Activated CD8-positive, alpha-beta T cell treated with anti-CD3 and anti-CD28 coated beads for 36 hours (primary cell): ENCODE data around the gene KCNS3. TPM values are rescaled to one million over a fixed set of nuclear protein-coding genes. Genes with fewer than 3 reads are reported as not detected.

Experiments used
- ATAC-seq: fragments of 200-7000 bp; cut with Tn5 transposase; one replicate; pipeline ENCODE4 v1.10.0; 2021; ENCODE audit warnings: mild to moderate bottlenecking, moderate library complexity
- CTCF ChIA-PET: fragments of 350-600 bp; sonication (Branson Sonifier 250); formaldehyde crosslinking; loops from one replicate; lab custom pipeline; 2021; ENCODE audit warnings: antibody characterized with exemption; lab: Charles Lee
- POLR2A ChIA-PET: fragments of 350-600 bp; sonication (Branson Sonifier 250); formaldehyde crosslinking; loops from one replicate; lab custom pipeline; 2021; ENCODE audit warnings: antibody characterized with exemption; lab: Charles Lee
- DNase-seq: peaks from one replicate; pipeline ENCODE4 v3.0.0-alpha.2; 2020
- H3K27ac Mint-ChIP-seq: one replicate; pipeline ENCODE4 v1.8.0; 2021; ENCODE audit warnings: mild to moderate bottlenecking, mixed read lengths
- H3K27me3 Mint-ChIP-seq: one replicate; pipeline ENCODE4 v1.8.0; 2021; ENCODE audit warnings: mixed read lengths
- H3K36me3 Mint-ChIP-seq: one replicate; pipeline ENCODE4 v1.8.0; 2021; ENCODE audit warnings: low read depth, mixed read lengths
- H3K4me1 Mint-ChIP-seq: one replicate; pipeline ENCODE4 v1.8.0; 2021; ENCODE audit warnings: low read depth, mixed read lengths
- H3K4me3 Mint-ChIP-seq: one replicate; pipeline ENCODE4 v1.8.0; 2021; ENCODE audit warnings: mild to moderate bottlenecking, moderate library complexity, mixed read lengths
- H3K9me3 Mint-ChIP-seq: one replicate; pipeline ENCODE4 v1.8.0; 2021; ENCODE audit warnings: mixed read lengths
- intact Hi-C: fragments of 100-400 bp; cut with micrococcal nuclease; formaldehyde crosslinking; loops from one replicate; pipeline ENCODE4 v1.10.0; 2022
- total RNA-seq, 2 experiments: library from RNA; stranded (reverse); gene quantifications; one replicate each; pipeline ENCODE4 v1.2.3, GENCODE V29; 2021
- TF ChIP-seq, protein P1 (sequence below): fragments of 200-600 bp; IDR thresholded peaks from one replicate; pipeline ENCODE4 v1.8.0; 2022; ENCODE audit warnings: antibody characterized with exemption, mild to moderate bottlenecking

Gene KCNS3
- total RNA-seq, 2 experiments from 2014 or later: not detected

DNA sequence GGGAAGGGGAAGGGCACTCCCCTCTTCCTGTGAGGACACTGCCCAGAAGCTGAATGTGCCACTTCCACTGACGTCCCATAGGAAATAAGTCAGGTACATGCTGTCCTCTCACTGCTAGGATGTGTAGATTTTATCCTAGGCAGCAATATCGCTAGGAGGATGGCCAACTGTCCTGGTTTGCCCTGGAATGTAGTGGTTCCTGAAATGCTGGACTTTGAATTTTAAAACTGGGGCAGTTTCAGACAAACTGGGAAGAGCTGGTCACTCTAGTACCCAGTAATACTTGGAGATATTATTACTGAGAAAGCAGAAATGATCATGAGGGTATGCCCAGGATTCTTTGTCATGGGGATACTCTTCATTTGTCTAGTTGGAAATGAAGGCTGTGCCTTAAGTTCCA, 5.4 kb upstream of the KCNS3 start:
- ChIA-PET CTCF (no interaction called here), POLR2A (no interaction called here)
- H3K4me1 Mint-ChIP-seq: peaks cover 3% of the 10 kb centered on the region
- ATAC-seq (no peak), DNase-seq (no peak)
- TF ChIP-seq, protein P1, sequence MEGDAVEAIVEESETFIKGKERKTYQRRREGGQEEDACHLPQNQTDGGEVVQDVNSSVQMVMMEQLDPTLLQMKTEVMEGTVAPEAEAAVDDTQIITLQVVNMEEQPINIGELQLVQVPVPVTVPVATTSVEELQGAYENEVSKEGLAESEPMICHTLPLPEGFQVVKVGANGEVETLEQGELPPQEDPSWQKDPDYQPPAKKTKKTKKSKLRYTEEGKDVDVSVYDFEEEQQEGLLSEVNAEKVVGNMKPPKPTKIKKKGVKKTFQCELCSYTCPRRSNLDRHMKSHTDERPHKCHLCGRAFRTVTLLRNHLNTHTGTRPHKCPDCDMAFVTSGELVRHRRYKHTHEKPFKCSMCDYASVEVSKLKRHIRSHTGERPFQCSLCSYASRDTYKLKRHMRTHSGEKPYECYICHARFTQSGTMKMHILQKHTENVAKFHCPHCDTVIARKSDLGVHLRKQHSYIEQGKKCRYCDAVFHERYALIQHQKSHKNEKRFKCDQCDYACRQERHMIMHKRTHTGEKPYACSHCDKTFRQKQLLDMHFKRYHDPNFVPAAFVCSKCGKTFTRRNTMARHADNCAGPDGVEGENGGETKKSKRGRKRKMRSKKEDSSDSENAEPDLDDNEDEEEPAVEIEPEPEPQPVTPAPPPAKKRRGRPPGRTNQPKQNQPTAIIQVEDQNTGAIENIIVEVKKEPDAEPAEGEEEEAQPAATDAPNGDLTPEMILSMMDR: no peak
- H3K36me3 Mint-ChIP-seq: no peaks in the 10 kb centered on the region
- intact Hi-C loops: no loop called here
- no peak overlapping the region for H3K27ac Mint-ChIP-seq
- H3K9me3 Mint-ChIP-seq: no peaks in the 10 kb centered on the region
- H3K4me3 Mint-ChIP-seq: no peak overlapping the region
- H3K27me3 Mint-ChIP-seq: peaks cover 38% of the 10 kb centered on the region

DNA sequence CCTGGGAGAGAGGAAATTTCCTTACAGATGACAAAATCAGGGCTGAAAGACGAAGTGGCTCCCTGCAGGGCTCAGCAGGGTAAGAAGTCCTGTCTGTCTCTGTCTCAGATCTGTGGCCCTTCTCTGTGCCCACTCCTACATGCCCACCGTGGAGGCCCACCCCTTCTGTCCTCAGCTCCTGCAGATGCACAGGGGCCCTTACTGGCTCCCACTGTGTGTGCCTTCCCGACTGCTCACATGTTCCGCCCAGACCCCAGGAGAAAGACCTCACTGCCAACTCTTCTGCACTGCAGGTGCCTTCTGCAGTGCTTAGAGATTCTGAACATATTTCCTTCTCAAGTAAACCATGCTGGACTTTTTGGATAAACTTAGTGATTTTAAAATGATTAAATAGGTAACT, 1.9 kb upstream of the KCNS3 start:
- peaks cover 13% of the 10 kb centered on the region for H3K4me1 Mint-ChIP-seq
- TF ChIP-seq, protein P1: no peak
- ChIA-PET POLR2A (interaction anchor here (1.0 kb wide), 1 partner anchor 15 kb away, joined by 3 read pairs; no protein-coding TSS in a partner anchor), CTCF (interaction anchor here (0.5 kb wide), 1 partner anchor 1958 kb away, joined by 4 read pairs; no protein-coding TSS in a partner anchor)
- no peaks in the 10 kb centered on the region for H3K36me3 Mint-ChIP-seq
- intact Hi-C loops: no loop called here
- DNase-seq (no peak), ATAC-seq (no peak)
- H3K4me3 Mint-ChIP-seq: no peak overlapping the region
- peaks cover 59% of the 10 kb centered on the region for H3K27me3 Mint-ChIP-seq
- no peak overlapping the region for H3K27ac Mint-ChIP-seq
- H3K9me3 Mint-ChIP-seq: no peaks in the 10 kb centered on the region

DNA sequence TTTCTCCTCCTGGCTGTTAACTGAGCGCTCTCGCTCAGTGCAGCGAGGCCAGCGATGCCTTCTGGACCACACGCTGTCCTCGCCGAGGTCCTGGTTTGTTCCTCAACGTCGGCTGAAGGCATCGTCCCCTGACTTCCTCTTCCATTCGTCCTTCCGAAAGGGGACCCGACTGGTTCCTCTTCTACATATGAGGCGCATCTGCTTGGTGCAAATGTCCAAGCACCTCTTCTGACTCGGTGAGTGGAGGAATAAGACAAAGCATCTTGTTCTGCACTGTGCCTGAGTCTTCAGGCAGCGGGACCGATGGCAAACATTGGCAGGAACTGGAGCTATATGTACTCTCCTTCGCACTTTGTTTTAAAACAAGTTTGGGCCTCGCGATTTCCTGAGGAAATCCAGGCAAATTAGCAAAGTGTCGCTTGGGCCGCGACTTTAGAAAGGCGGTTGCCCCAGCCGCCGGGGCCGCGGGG, 621 bp upstream of the KCNS3 start:
- Mint-ChIP-seq H3K4me1 (peaks cover 13% of the 10 kb centered on the region), H3K27ac (no peak overlapping the region), H3K4me3 (peak overlapping the region; percentile 50), H3K9me3 (no peaks in the 10 kb centered on the region), H3K36me3 (no peaks in the 10 kb centered on the region), H3K27me3 (peaks cover 66% of the 10 kb centered on the region)
- CTCF ChIA-PET: no interaction called here
- DNase-seq (peak; percentile 2), ATAC-seq (no peak)
- POLR2A ChIA-PET: no interaction called here
- TF ChIP-seq, protein P1: no peak
- intact Hi-C loops: no loop called here

DNA sequence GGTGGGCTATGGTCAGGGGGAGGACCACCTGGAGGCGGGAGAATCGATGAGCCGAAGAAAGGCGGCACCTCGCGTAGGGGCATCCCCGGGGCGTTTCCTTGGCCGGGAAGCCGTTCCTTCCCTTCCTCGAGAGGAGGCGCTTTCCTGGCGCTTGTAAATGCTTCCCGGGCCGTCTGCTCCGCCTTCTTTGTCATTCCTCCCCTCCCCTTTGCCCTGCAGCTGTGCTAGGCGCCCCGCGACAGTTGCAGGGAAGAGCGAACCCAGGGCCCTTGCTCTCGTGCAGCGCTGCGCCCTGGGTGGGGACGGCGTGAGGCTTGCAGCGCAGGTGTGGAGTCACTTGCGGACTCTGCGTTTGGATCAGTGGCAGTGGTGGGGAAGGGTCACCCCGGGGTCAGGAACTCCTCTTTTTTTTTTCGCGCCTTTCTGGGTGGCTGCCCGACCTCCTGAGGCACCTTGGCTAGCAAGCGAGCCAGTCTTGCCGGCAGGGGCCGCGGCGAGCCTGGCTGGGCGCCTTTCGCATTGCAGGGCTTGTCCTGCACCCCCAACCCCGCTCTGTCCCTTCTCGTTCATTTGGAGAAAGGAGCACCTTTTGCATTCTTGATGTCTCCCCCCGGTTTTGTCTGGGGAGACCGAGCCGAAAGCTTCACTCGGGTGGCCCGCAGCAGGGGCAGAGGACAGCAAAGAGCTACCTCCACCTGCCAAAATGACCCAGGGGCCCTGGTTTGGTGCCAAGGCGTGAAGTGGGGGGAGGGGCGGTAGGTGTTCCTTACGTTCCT, 858 bp downstream of the KCNS3 start:
- H3K27me3 Mint-ChIP-seq: peaks cover 59% of the 10 kb centered on the region
- no peaks in the 10 kb centered on the region for H3K36me3 Mint-ChIP-seq
- intact Hi-C loops: no loop called here
- TF ChIP-seq, protein P1: no peak
- H3K9me3 Mint-ChIP-seq: peaks cover 2% of the 10 kb centered on the region
- ATAC-seq: no peak
- ChIA-PET CTCF (interaction anchor here (1.1 kb wide), 1 partner anchor 208 kb away, joined by 3 read pairs; no protein-coding TSS in a partner anchor), POLR2A (no interaction called here)
- DNase-seq: peak; percentile 3
- H3K4me3 Mint-ChIP-seq: peak overlapping the region; percentile 65
- no peak overlapping the region for H3K27ac Mint-ChIP-seq
- peaks cover 13% of the 10 kb centered on the region for H3K4me1 Mint-ChIP-seq

DNA sequence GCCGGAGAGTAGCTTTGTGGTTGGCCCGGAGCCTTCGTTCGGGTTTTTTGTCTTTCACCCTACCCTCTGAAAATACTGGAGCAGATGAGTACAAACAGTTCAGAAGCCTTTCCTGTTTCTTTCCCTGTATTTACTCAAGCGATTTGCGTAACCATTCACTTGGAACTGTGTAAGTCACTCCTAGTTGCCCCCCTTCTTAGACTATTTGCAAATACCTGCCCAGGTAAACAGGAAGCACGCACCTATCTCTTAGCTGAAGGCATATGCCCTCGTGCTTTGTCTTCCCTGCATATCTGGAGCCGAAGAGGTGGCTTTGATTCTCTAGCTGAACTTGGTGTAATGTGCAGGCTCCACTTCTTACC, 1.4 kb downstream of the KCNS3 start:
- DNase-seq (no peak), ATAC-seq (no peak)
- CTCF ChIA-PET: interaction anchor here (1.1 kb wide), 2 partner anchors 10 to 209 kb away, joined by 3 to 4 read pairs; no protein-coding TSS in a partner anchor
- POLR2A ChIA-PET: no interaction called here
- Mint-ChIP-seq H3K36me3 (no peaks in the 10 kb centered on the region), H3K9me3 (peaks cover 2% of the 10 kb centered on the region), H3K4me1 (peaks cover 13% of the 10 kb centered on the region), H3K4me3 (no peak overlapping the region), H3K27me3 (peaks cover 58% of the 10 kb centered on the region), H3K27ac (no peak overlapping the region)
- TF ChIP-seq, protein P1: no peak
- intact Hi-C loops: no loop called here
